ENCODE measurements around the gene SH3BP2.

- TF ChIP-seq POLR2A (IDR thresholded peaks at IDR 0.05): no peak
- TF ChIP-seq POLR2AphosphoS5 (IDR thresholded peaks at IDR 0.05): no peak
Observed at GRCh38 chr4:2768921-2769336, 24.0 kb upstream of the SH3BP2 start.
